HL-60 (cell line): Measurements from ENCODE around the gene TLCD5.

Experiments
- DNase-seq, 2 experiments: peaks; one replicate each; pipeline ENCODE4 v3.0.0-alpha.2; 2010 to 2020; ENCODE audit warnings: low read depth in 1 of 2, low spot score in 1 of 2
- H3K27ac ChIP-seq: fragments of 250-450 bp; sonication (Bioruptor Pico); replicated peaks from 2 replicates; pipeline ENCODE4 v1.5.1; 2020; ENCODE audit warnings: mild to moderate bottlenecking, moderate library complexity
- H3K27me3 ChIP-seq: fragments of 250-450 bp; sonication (Bioruptor Pico); 2 replicates; pipeline ENCODE4 v1.5.1; 2021; ENCODE audit warnings: mild to moderate bottlenecking, moderate library complexity; ENCODE audit not compliant: insufficient read depth, poor library complexity, severe bottlenecking
- H3K4me3 ChIP-seq: replicated peaks from 2 replicates; pipeline ENCODE4 v1.5.1; 2011; ENCODE audit warnings: mild to moderate bottlenecking, control low read depth, low read length; ENCODE audit not compliant: insufficient read depth
- GABPA ChIP-seq: IDR thresholded peaks from 2 replicates; pipeline ENCODE4 v1.6.1; 2012; ENCODE audit warnings: low read depth
- POLR2AphosphoS5 ChIP-seq: IDR thresholded peaks from 2 replicates; pipeline ENCODE4 v1.6.1; 2012; ENCODE audit warnings: low read depth
- REST ChIP-seq: IDR thresholded peaks from 2 replicates; pipeline ENCODE4 v1.6.1; 2012; ENCODE audit warnings: low read depth; ENCODE audit not compliant: insufficient replicate concordance
- SPI1 ChIP-seq: IDR thresholded peaks from 2 replicates; pipeline ENCODE4 v1.6.1; 2012; ENCODE audit warnings: low read depth, mild to moderate bottlenecking, borderline replicate concordance
- TF ChIP-seq, protein P1 (sequence below): IDR thresholded peaks from one replicate; pipeline ENCODE4 v1.5.1; 2011; ENCODE audit warnings: low read length, control low read depth, inconsistent platforms; ENCODE audit not compliant: insufficient read depth

TLCD5 gene

DNA sequence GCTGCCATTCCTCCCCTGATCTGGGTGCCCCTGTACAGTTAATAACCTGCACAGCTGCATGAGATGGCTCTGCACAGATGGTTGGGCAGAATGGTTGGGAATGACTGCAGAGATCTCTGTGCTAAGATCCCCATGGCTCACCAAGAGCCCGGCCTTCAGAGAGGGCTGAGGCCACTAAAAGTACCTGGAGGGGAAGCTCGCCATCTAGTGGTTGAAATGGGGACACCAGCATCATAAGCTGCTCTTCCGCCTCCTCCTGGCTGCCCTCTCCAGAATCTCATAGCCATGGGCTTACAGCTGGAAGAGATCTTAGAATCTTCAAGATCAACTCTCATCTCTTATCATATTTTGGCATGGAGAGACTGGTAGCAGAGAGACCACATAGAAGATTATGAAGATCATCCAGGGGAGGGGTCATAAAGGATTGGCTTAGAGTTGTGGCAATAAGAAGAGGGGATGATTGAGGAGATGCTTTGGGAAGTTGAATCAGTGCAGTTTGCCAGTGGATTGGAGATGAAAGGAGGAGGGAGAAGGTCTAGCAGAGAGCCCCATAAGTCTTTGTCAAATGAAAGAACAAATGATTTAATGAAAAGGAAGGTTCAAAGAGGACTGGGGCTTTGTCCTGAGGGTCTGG, 22.0 kb upstream of the TLCD5 start:
- H3K27ac ChIP-seq, result no peak overlapping the region
- DNase-seq, result peak; percentile 47 to 61
- no peaks in the 10 kb centered on the region for H3K27me3 ChIP-seq
- no peak overlapping the region for H3K4me3 ChIP-seq
- TF ChIP-seq, protein P1, sequence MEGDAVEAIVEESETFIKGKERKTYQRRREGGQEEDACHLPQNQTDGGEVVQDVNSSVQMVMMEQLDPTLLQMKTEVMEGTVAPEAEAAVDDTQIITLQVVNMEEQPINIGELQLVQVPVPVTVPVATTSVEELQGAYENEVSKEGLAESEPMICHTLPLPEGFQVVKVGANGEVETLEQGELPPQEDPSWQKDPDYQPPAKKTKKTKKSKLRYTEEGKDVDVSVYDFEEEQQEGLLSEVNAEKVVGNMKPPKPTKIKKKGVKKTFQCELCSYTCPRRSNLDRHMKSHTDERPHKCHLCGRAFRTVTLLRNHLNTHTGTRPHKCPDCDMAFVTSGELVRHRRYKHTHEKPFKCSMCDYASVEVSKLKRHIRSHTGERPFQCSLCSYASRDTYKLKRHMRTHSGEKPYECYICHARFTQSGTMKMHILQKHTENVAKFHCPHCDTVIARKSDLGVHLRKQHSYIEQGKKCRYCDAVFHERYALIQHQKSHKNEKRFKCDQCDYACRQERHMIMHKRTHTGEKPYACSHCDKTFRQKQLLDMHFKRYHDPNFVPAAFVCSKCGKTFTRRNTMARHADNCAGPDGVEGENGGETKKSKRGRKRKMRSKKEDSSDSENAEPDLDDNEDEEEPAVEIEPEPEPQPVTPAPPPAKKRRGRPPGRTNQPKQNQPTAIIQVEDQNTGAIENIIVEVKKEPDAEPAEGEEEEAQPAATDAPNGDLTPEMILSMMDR, result peak; percentile 96
- no peak for TF ChIP-seq REST

- TF ChIP-seq SPI1, result no peak
- DNase-seq, result no peak
- H3K4me3 ChIP-seq, result no peak overlapping the region
- no peak overlapping the region for H3K27ac ChIP-seq
- no peaks in the 10 kb centered on the region for H3K27me3 ChIP-seq
These were observed 20.6 kb upstream of the TLCD5 start for GRCh38 chr11:120304526-120304925.

DNA sequence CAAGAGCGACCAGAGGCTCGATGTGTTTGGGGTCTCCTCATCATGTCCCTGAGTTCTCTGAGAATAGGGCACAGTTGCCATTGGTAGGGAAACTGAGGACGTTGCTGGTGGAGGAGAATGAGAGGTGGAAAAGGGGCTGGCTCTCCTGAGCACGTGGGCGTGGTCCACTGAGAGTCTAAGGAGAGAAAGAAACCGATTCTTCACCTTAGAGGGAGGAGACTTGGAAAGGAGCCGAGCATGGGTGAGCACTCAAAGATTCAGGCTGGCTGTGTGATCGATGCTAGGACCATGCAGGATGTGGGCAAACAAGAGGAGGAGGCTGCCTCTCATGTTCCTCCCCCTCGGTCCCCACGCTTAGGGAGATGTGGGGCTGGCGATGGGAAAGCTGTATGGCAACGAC, 19.8 kb upstream of the TLCD5 start:
- DNase-seq, result no peak
- Histone ChIP-seq H3K27me3 (peaks cover 4% of the 10 kb centered on the region), H3K4me3 (no peak overlapping the region), H3K27ac (no peak overlapping the region)
- TF ChIP-seq SPI1, result no peak
- TF ChIP-seq, protein P1, result no peak
- TF ChIP-seq REST, result no peak
- no peak for TF ChIP-seq POLR2AphosphoS5
- TF ChIP-seq GABPA, result no peak

- TF ChIP-seq POLR2AphosphoS5, result no peak
- TF ChIP-seq REST, result no peak
- H3K27me3 ChIP-seq, result peaks cover 5% of the 10 kb centered on the region
- DNase-seq, result no peak
These were observed 18.4 kb upstream of the TLCD5 start for GRCh38 chr11:120306519-120307242.

More at GRCh38 chr11:120306519-120307242, 18.4 kb upstream of the TLCD5 start:
- Histone ChIP-seq H3K4me3 (no peak overlapping the region), H3K27ac (no peak overlapping the region)
